H1 (cell line): ENCODE measurements around the gene CRB2. TPM values are rescaled to one million over a fixed set of nuclear protein-coding genes. Genes with fewer than 3 reads are reported as not detected.

ENCODE experiments used
- CTBP2 ChIP-seq: IDR thresholded peaks from 2 replicates; pipeline ENCODE4 v1.7.0; 2011; ENCODE audit warnings: borderline replicate concordance, mild to moderate bottlenecking, moderate library complexity, mixed read lengths, low read length; ENCODE audit not compliant: insufficient read depth, insufficient read length
- NANOG ChIP-seq: IDR thresholded peaks from 2 replicates; pipeline ENCODE4 v1.6.1; 2011; ENCODE audit warnings: low read length, low read depth, mild to moderate bottlenecking, inconsistent platforms; ENCODE audit not compliant: insufficient read depth, poor library complexity, severe bottlenecking
- POLR2AphosphoS5 ChIP-seq: IDR thresholded peaks from 2 replicates; pipeline ENCODE4 v1.6.1; 2011; ENCODE audit warnings: low read depth, low read length
- SP1 ChIP-seq: IDR thresholded peaks from 2 replicates; pipeline ENCODE4 v1.6.1; 2011; ENCODE audit warnings: low read depth, low read length
- TBP ChIP-seq: IDR thresholded peaks from 2 replicates; pipeline ENCODE4 v1.6.1; 2011; ENCODE audit warnings: low read depth, low read length, improper control_type of control experiment
- TCF12 ChIP-seq: IDR thresholded peaks from 2 replicates; pipeline ENCODE4 v1.6.1; 2011; ENCODE audit warnings: low read depth, mild to moderate bottlenecking, low read length
- polyA plus RNA-seq, 7 experiments: library from polyadenylated mRNA; depleted of rRNA in 3 of 7; stranded (reverse) in 5 of 7; unstranded in 2 of 7; fragments of >200 nt in 5 of 7; fragments of 200-250 nt in 2 of 7; gene quantifications; 1 replicate in 5 of 7; 2 replicates in 1 of 7; 4 replicates in 1 of 7; pipeline versions ENCODE4 v1.2.1 to v1.2.3, GENCODE V29; 2011 to 2013; ENCODE audit warnings: missing spikeins in 2 of 7, mixed read lengths in 2 of 7
- total RNA-seq: library from RNA; stranded (reverse); fragmentation: NEBNext Ultra II Directional; extraction: Animal tissue kit (Norgen Biotek cat#: 25700); gene quantifications from 2 replicates; pipeline ENCODE4 v1.2.1, GENCODE V29; 2021
- TF ChIP-seq, protein P1 (sequence below): fragments of 300-600 bp; sonication (generic); IDR thresholded peaks from 2 replicates; pipeline ENCODE4 v1.7.1; 2012; ENCODE audit warnings: low read length, moderate library complexity, mild to moderate bottlenecking, inconsistent platforms; ENCODE audit not compliant: insufficient replicate concordance
- TF ChIP-seq, protein P2 (sequence below): IDR thresholded peaks from 2 replicates; pipeline ENCODE4 v1.6.1; 2012; ENCODE audit warnings: inconsistent platforms

CRB2 gene
- total and polyA plus RNA-seq, 2 of the 8 experiments (the other 6 are each of a cell fraction or from before 2014, with no cell fraction given), result 4.0 to 8.4 TPM

DNA sequence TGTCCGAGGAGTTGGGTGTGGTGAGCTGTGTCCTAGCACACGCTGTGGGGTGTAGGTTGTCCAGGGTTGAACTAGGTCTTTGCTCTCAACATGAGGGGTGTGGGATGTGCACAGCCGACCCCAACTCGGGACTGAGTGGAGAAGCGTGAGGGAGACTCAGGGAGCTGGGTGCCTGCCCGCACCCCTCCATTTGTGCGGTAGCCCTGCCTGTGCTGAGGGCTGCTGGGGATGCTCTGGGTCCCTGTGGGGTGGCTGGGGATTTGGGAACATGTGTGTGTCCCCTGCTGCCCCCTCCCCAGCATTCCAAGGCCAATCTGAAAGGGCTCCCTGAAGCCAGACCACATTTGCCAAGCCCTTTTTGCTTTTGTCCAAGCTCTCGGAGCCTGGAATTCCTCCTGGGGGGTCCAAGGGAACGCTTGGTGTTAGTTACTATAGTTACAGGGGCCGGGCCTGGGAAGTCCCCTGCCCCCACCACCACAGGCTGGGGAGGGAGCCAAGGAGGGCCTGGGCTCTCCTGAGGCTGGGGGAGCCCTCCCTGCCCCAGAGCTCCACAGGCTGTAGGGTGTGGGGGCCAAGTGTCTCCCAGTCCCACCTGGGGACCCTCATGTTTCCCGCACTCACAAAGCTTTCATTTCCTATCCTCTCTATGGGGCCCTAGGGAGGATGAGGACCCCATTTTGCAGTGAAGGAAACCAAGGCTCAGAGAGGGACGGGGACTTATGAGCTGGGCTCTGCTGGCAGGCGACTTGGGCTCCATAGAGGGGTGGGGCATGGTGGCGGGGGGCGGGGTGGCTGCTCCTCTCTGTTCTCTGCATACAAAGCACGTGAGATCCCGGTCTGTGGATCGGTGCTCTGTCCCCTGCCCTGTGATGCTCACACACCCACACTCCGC, 1.1 kb downstream of the CRB2 start (continued):
- TF ChIP-seq, protein P1, sequence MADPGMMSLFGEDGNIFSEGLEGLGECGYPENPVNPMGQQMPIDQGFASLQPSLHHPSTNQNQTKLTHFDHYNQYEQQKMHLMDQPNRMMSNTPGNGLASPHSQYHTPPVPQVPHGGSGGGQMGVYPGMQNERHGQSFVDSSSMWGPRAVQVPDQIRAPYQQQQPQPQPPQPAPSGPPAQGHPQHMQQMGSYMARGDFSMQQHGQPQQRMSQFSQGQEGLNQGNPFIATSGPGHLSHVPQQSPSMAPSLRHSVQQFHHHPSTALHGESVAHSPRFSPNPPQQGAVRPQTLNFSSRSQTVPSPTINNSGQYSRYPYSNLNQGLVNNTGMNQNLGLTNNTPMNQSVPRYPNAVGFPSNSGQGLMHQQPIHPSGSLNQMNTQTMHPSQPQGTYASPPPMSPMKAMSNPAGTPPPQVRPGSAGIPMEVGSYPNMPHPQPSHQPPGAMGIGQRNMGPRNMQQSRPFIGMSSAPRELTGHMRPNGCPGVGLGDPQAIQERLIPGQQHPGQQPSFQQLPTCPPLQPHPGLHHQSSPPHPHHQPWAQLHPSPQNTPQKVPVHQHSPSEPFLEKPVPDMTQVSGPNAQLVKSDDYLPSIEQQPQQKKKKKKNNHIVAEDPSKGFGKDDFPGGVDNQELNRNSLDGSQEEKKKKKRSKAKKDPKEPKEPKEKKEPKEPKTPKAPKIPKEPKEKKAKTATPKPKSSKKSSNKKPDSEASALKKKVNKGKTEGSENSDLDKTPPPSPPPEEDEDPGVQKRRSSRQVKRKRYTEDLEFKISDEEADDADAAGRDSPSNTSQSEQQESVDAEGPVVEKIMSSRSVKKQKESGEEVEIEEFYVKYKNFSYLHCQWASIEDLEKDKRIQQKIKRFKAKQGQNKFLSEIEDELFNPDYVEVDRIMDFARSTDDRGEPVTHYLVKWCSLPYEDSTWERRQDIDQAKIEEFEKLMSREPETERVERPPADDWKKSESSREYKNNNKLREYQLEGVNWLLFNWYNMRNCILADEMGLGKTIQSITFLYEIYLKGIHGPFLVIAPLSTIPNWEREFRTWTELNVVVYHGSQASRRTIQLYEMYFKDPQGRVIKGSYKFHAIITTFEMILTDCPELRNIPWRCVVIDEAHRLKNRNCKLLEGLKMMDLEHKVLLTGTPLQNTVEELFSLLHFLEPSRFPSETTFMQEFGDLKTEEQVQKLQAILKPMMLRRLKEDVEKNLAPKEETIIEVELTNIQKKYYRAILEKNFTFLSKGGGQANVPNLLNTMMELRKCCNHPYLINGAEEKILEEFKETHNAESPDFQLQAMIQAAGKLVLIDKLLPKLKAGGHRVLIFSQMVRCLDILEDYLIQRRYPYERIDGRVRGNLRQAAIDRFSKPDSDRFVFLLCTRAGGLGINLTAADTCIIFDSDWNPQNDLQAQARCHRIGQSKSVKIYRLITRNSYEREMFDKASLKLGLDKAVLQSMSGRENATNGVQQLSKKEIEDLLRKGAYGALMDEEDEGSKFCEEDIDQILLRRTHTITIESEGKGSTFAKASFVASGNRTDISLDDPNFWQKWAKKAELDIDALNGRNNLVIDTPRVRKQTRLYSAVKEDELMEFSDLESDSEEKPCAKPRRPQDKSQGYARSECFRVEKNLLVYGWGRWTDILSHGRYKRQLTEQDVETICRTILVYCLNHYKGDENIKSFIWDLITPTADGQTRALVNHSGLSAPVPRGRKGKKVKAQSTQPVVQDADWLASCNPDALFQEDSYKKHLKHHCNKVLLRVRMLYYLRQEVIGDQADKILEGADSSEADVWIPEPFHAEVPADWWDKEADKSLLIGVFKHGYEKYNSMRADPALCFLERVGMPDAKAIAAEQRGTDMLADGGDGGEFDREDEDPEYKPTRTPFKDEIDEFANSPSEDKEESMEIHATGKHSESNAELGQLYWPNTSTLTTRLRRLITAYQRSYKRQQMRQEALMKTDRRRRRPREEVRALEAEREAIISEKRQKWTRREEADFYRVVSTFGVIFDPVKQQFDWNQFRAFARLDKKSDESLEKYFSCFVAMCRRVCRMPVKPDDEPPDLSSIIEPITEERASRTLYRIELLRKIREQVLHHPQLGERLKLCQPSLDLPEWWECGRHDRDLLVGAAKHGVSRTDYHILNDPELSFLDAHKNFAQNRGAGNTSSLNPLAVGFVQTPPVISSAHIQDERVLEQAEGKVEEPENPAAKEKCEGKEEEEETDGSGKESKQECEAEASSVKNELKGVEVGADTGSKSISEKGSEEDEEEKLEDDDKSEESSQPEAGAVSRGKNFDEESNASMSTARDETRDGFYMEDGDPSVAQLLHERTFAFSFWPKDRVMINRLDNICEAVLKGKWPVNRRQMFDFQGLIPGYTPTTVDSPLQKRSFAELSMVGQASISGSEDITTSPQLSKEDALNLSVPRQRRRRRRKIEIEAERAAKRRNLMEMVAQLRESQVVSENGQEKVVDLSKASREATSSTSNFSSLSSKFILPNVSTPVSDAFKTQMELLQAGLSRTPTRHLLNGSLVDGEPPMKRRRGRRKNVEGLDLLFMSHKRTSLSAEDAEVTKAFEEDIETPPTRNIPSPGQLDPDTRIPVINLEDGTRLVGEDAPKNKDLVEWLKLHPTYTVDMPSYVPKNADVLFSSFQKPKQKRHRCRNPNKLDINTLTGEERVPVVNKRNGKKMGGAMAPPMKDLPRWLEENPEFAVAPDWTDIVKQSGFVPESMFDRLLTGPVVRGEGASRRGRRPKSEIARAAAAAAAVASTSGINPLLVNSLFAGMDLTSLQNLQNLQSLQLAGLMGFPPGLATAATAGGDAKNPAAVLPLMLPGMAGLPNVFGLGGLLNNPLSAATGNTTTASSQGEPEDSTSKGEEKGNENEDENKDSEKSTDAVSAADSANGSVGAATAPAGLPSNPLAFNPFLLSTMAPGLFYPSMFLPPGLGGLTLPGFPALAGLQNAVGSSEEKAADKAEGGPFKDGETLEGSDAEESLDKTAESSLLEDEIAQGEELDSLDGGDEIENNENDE, result no peak
- TF ChIP-seq NANOG, result no peak
- no peak for TF ChIP-seq TBP
- no peak for TF ChIP-seq TCF12
- no peak for TF ChIP-seq CTBP2
- no peak for TF ChIP-seq POLR2AphosphoS5
- TF ChIP-seq, protein P2, sequence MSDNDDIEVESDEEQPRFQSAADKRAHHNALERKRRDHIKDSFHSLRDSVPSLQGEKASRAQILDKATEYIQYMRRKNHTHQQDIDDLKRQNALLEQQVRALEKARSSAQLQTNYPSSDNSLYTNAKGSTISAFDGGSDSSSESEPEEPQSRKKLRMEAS, result 0 out of 2 replicates have a peak, but pooled peaks have one; percentile 20
- TF ChIP-seq SP1, result no peak
